HL-60 (cell line): Measurements from ENCODE around the gene NR3C1.

Experiments
- DNase-seq, 2 experiments: peaks; one replicate each; pipeline ENCODE4 v3.0.0-alpha.2; 2010 to 2020; ENCODE audit warnings: low read depth in 1 of 2, low spot score in 1 of 2
- H3K27ac ChIP-seq: fragments of 250-450 bp; sonication (Bioruptor Pico); replicated peaks from 2 replicates; pipeline ENCODE4 v1.5.1; 2020; ENCODE audit warnings: mild to moderate bottlenecking, moderate library complexity
- H3K27me3 ChIP-seq: fragments of 250-450 bp; sonication (Bioruptor Pico); 2 replicates; pipeline ENCODE4 v1.5.1; 2021; ENCODE audit warnings: mild to moderate bottlenecking, moderate library complexity; ENCODE audit not compliant: insufficient read depth, poor library complexity, severe bottlenecking
- H3K4me3 ChIP-seq: replicated peaks from 2 replicates; pipeline ENCODE4 v1.5.1; 2011; ENCODE audit warnings: mild to moderate bottlenecking, control low read depth, low read length; ENCODE audit not compliant: insufficient read depth
- GABPA ChIP-seq: IDR thresholded peaks from 2 replicates; pipeline ENCODE4 v1.6.1; 2012; ENCODE audit warnings: low read depth
- POLR2AphosphoS5 ChIP-seq: IDR thresholded peaks from 2 replicates; pipeline ENCODE4 v1.6.1; 2012; ENCODE audit warnings: low read depth
- SPI1 ChIP-seq: IDR thresholded peaks from 2 replicates; pipeline ENCODE4 v1.6.1; 2012; ENCODE audit warnings: low read depth, mild to moderate bottlenecking, borderline replicate concordance
- TF ChIP-seq, protein P1 (sequence below): IDR thresholded peaks from one replicate; pipeline ENCODE4 v1.5.1; 2011; ENCODE audit warnings: low read length, control low read depth, inconsistent platforms; ENCODE audit not compliant: insufficient read depth
- TF ChIP-seq, protein P2 (sequence below): IDR thresholded peaks from 2 replicates; pipeline ENCODE4 v1.6.1; 2012; ENCODE audit warnings: low read depth; ENCODE audit not compliant: insufficient replicate concordance

Gene NR3C1

DNA sequence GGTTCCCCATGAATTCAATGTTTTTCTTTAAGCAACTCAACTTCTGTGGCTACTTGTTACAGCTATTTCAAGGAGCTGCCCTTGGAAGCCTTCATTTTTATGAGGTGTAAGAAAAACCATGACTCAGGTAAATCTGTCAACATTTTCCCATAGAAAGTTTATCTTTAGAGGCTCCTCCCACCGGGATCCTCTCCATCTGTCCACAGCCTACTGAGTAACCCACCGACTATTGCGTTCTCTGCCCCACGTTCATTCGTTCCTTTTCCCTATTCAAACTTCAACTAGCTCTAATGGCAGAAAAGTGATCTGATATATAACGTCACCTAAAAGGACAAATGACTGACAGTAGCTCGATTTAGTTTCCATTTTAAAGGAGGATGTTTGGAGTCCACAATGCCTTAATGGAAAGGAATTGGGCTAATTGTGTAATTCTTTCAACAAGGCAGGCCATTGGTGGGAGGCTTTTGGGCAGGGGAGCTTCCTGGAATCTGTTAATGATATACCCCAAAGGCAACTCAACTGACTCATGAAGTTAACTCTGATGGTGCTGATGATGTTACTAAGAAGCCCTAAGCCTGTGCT, 29.3 kb upstream of the NR3C1 start:
- H3K4me3 ChIP-seq, result no peak overlapping the region
- H3K27ac ChIP-seq, result no peak overlapping the region
- H3K27me3 ChIP-seq, result no peaks in the 10 kb centered on the region
- no peak for DNase-seq
- TF ChIP-seq, protein P1, sequence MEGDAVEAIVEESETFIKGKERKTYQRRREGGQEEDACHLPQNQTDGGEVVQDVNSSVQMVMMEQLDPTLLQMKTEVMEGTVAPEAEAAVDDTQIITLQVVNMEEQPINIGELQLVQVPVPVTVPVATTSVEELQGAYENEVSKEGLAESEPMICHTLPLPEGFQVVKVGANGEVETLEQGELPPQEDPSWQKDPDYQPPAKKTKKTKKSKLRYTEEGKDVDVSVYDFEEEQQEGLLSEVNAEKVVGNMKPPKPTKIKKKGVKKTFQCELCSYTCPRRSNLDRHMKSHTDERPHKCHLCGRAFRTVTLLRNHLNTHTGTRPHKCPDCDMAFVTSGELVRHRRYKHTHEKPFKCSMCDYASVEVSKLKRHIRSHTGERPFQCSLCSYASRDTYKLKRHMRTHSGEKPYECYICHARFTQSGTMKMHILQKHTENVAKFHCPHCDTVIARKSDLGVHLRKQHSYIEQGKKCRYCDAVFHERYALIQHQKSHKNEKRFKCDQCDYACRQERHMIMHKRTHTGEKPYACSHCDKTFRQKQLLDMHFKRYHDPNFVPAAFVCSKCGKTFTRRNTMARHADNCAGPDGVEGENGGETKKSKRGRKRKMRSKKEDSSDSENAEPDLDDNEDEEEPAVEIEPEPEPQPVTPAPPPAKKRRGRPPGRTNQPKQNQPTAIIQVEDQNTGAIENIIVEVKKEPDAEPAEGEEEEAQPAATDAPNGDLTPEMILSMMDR, result no peak
- TF ChIP-seq POLR2AphosphoS5 (no peak), SPI1 (no peak), GABPA (no peak)
- TF ChIP-seq, protein P2, sequence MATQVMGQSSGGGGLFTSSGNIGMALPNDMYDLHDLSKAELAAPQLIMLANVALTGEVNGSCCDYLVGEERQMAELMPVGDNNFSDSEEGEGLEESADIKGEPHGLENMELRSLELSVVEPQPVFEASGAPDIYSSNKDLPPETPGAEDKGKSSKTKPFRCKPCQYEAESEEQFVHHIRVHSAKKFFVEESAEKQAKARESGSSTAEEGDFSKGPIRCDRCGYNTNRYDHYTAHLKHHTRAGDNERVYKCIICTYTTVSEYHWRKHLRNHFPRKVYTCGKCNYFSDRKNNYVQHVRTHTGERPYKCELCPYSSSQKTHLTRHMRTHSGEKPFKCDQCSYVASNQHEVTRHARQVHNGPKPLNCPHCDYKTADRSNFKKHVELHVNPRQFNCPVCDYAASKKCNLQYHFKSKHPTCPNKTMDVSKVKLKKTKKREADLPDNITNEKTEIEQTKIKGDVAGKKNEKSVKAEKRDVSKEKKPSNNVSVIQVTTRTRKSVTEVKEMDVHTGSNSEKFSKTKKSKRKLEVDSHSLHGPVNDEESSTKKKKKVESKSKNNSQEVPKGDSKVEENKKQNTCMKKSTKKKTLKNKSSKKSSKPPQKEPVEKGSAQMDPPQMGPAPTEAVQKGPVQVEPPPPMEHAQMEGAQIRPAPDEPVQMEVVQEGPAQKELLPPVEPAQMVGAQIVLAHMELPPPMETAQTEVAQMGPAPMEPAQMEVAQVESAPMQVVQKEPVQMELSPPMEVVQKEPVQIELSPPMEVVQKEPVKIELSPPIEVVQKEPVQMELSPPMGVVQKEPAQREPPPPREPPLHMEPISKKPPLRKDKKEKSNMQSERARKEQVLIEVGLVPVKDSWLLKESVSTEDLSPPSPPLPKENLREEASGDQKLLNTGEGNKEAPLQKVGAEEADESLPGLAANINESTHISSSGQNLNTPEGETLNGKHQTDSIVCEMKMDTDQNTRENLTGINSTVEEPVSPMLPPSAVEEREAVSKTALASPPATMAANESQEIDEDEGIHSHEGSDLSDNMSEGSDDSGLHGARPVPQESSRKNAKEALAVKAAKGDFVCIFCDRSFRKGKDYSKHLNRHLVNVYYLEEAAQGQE, result no peak

DNA sequence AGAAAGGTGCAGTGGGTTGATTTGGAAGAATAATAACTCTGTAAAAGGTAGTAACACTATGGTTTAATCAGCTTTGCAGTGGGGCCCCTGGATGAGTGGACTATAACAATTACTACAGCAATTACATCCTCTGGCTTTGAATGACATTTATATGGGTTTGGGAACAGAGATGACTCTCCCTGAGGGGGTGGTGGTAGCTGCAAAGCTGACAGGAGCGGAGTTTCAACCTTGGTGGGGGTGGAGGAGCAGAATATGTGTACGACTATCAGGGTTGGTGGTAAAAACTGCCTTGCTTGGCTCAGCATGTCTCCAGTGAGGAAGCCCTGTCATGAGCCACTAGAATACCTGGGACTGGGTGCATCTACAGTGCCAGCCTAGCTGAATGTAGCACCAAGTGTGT, 28.3 kb upstream of the NR3C1 start:
- Histone ChIP-seq H3K27me3 (no peaks in the 10 kb centered on the region), H3K4me3 (no peak overlapping the region), H3K27ac (no peak overlapping the region)
- no peak for DNase-seq
- TF ChIP-seq POLR2AphosphoS5 (no peak), SPI1 (no peak), GABPA (no peak)
- TF ChIP-seq, protein P2, result no peak
- TF ChIP-seq, protein P1, result no peak

DNA sequence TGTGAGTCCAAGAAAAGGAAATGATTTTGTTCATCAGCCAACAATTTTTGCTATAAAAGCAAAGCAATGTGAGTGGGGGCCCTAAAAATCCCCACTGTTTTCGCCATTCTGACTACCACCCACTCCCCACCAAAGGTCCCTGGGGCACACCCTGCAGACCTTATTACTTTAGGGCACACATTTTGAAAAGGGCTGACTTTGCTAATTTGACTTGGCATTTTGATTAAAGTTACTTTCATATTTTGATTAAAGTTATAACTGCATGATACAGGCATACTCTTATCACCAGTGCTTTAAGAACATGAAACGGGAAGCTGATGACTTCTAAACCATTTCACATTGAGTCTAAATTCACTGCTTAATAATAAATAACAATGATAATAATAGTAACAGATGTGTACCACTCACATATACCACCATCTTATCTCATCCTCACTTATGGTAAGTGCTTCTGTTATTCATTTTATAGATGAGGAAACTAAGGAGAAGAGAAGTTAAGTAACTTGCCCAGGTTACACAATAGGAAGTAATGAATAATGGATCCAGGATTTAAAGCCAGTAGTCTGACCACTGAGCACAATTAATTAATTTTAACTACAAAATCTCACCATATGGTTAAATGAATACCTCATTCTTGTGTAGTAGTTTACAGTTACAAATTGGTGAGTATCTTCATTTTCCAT, 25.4 kb upstream of the NR3C1 start:
- peak in 1 of 2 experiments; percentile 70 for DNase-seq
- TF ChIP-seq, protein P2, result no peak
- TF ChIP-seq POLR2AphosphoS5, result no peak
- no peak for TF ChIP-seq SPI1
- no peak for TF ChIP-seq GABPA
- TF ChIP-seq, protein P1, result no peak
- H3K4me3 ChIP-seq, result no peak overlapping the region
- no peak overlapping the region; the same call in 1 of the 2 replicates for H3K27ac ChIP-seq
- H3K27me3 ChIP-seq, result no peaks in the 10 kb centered on the region
